Stimulated activated naive CD8-positive, alpha-beta T cell treated with anti-CD3 and anti-CD28 coated beads, Interleukin-15, amount 100 ng/mL, for 72 hours (primary cell): ENCODE results near the gene DUT.

Experiments
- ATAC-seq: fragments of 150-1000 bp; cut with Tn5 transposase; 2 replicates; pipeline ENCODE4 v1.10.0; 2021; ENCODE audit warnings: mild to moderate bottlenecking, moderate library complexity
- DNase-seq, 2 donors: peaks; one replicate each; pipeline ENCODE4 v3.0.0; 2021 to 2022
- H3K27ac Mint-ChIP-seq, 2 donors: one replicate each; pipeline ENCODE4 v1.8.0; 2022; ENCODE audit warnings: mild to moderate bottlenecking in 2 of 2, mixed read lengths in 2 of 2, moderate library complexity in 2 of 2
- H3K27me3 Mint-ChIP-seq: one replicate; pipeline ENCODE4 v1.8.0; 2022; ENCODE audit warnings: mixed read lengths
- H3K4me1 Mint-ChIP-seq: one replicate; pipeline ENCODE4 v1.8.0; 2022; ENCODE audit warnings: mild to moderate bottlenecking, mixed read lengths
- H3K4me3 Mint-ChIP-seq, 2 donors: one replicate each; pipeline ENCODE4 v1.8.0; 2022; ENCODE audit warnings: mild to moderate bottlenecking in 2 of 2, mixed read lengths in 2 of 2, moderate library complexity in 1 of 2
- H3K9me3 Mint-ChIP-seq, 2 donors: one replicate each; pipeline ENCODE4 v1.8.0; 2022; ENCODE audit warnings: mixed read lengths in 2 of 2

DUT gene

DNA sequence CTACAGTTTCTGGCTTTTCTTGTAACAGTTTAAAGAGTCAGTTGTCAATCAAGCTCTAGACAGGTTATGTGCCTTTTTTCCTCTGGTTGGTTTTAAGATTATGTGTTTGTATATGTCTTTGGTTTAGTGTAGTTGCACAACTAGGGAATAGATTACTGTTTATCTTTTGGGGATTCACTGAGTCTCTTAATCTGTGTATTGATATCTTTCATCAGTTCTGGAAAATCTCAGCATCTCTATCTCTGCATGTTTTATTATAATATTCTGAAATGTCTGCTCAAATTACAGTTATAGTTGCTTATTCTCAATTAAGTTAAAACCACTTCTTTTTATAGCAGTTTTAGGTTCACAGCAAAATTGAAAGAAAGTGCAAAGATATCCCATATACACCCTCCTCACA is 14.3 kb downstream of the DUT start:
- ATAC-seq (no peak), DNase-seq (no peak)
- no peaks in the 10 kb centered on the region for H3K27me3 Mint-ChIP-seq
- no peaks in the 10 kb centered on the region for H3K9me3 Mint-ChIP-seq
- no peak overlapping the region for H3K4me3 Mint-ChIP-seq
- H3K27ac Mint-ChIP-seq, result no peak overlapping the region
- H3K4me1 Mint-ChIP-seq, result no peaks in the 10 kb centered on the region

DNA sequence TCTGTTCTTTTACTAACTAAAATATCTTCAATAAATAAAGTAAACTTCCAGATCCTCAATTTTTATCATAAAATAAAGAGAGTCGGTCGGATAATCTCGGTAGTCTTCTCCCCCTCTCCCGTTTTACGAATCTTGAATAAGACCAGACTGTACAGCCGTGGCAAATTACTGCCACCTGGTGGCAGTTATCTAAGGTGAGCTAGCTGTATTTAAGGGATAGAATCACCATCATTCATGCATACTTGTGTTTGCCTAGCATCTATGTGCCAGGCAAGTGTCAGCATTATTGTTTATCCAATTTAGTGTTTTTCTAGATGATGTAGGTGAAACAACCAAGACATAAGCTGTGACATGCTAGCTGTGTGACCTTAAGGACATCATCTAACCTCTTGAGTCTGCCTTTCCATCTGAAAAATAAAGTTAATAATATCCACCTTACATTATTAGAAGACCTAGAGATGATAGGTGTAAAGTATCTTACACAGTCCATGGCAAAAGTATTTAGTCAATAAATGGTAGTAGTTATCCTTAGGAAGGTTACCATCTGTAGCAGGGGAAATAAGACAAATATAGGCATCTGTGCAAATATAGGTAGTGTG is 21.3 kb downstream of the DUT start:
- Mint-ChIP-seq H3K27ac (no peak overlapping the region), H3K27me3 (no peaks in the 10 kb centered on the region), H3K4me3 (peak overlapping the region in 1 of 2 donors; percentile 44), H3K4me1 (no peaks in the 10 kb centered on the region), H3K9me3 (no peaks in the 10 kb centered on the region)
- ATAC-seq (peak; percentile 84), DNase-seq (peak; percentile 32 to 54)

DNA sequence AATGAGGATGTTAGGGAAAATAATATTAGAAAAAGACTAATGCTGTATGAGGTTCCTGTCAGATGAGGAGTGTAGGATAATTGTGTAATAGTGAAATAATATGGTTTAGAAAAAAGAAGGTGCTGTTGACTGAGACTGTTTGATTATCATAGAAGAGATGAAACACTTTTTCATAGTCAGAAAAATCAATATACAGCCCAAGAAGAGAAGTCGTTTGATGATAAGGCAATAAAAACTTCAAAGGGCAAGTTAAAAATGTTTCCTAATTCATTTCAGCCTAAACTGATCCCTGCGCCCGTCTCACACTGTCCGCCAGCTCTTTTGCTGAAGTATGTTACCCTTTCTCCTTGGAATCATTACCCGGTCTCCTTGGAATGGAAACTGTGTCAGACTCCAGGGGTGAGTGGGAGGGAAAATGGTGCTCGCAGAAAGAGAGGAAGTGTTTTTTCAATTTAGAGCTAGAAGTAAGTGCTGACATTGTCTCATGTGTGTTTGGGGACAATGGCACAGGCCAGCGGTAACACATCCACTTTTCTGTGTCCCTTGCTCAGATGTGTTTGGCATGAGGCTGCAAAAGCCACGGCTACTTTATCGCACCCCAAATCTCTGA is 23.6 kb downstream of the DUT start:
- H3K9me3 Mint-ChIP-seq, result no peaks in the 10 kb centered on the region
- no peak overlapping the region for H3K4me3 Mint-ChIP-seq
- no peak for ATAC-seq
- no peaks in the 10 kb centered on the region for H3K27me3 Mint-ChIP-seq
- no peak overlapping the region for H3K27ac Mint-ChIP-seq
- H3K4me1 Mint-ChIP-seq, result no peaks in the 10 kb centered on the region
- DNase-seq, result no peak

DNA sequence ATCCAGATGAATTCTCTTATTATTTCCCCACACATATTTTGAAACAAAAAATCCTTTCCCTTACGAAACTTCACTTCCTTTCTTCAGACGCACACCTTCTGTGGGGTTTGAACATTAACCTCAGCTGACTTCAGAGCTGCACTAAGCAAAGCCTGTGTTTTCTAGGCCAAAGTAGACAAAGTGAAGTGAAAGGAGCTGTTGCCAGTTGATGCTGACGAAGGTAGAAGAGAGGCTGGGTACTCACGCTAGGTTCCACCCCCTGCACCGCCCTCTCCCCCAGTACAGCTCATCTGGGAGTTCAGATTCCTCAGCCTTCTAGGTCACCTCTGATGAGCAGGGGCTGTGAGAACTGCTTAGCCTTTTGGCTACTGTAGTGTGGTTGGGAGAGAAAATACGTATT is 24.1 kb downstream of the DUT start:
- Mint-ChIP-seq H3K27ac (no peak overlapping the region), H3K9me3 (no peaks in the 10 kb centered on the region), H3K4me3 (no peak overlapping the region), H3K27me3 (no peaks in the 10 kb centered on the region), H3K4me1 (no peaks in the 10 kb centered on the region)
- DNase-seq (no peak), ATAC-seq (no peak)

DNA sequence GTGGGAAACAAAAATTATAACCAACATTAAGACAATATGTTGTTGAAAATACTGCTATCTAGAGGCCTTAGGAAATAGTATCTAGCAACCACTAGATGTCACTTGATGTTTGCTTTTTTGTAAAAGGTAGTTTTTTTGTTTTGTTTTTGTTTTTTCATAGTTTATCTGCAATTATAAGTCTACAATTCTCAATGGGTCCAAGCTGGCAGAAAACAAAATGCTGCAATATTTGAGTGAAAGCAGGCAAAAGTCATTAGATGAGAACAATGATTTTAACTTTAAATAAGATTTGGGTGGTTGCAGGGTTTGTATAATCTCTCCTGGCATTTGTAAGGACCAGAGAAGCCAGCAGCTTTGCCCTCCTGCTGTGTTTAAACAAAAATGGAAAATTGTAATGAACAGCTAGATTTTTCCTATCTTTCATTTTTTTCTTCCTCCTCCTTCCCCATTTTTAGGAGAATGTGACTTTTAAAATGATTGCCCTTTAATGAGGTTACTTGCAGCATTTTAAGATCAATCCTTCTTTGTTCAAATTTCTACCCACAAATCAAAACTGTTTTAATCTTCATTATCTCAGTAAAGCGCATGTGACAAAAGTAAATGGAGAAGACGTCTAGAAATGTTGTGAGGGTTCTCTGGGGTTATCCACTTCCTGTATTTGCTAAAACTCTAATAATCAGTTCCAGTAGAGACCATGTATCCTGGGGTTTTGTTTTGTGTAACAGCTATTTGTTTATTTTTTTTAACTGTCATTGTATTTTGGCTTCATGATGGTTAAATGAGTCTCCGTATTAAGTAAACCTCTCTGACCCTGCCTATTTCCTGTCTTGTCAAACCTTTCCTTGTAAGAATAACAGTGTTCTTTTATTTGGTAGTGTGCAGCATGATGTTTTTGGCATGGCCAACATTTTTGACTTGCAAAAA is 27.3 kb downstream of the DUT start:
- Mint-ChIP-seq H3K4me3 (no peak overlapping the region), H3K27me3 (no peaks in the 10 kb centered on the region), H3K4me1 (no peaks in the 10 kb centered on the region), H3K27ac (peak overlapping the region in 1 of 2 donors; percentile 62), H3K9me3 (no peaks in the 10 kb centered on the region)
- no peak for ATAC-seq
- no peak for DNase-seq

DNA sequence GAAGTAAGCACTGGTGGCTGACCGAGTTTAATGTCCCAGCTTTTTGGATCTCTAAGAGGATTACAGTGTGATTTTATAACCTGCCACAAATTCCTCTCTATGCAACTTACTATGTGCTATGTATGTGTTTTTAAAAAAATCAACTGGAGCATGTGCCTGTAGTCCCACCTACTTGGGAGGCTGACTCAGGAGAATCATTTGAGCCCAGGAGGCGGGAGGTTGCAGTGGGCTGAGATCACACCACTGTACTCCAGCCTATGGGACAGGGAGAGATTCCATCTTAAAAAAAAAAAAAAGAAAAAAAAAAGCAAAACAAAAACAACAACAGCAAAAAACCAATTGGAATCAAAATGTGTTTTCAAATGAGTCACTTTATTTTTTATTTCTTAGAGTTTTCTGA is 29.6 kb downstream of the DUT start:
- DNase-seq, result no peak
- H3K9me3 Mint-ChIP-seq, result no peaks in the 10 kb centered on the region

DNA sequence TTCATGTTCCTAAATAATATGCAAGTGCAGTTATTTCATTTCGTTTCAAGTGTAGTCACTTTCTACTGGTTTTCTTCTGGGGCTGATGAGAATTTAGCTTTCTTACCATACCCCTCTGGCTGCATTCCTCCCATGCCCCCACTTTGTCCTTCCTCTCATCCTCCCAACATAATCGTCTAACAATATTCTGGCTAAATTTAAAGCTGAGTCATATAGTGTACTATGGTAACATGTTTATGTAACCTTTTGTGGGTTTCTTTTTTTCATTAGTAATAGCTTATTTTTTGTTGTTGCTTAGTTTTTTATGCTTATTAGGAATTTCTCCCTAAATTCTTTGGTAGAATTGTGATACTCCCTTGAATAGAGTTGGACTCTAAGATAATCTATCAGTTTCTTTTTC is 30.5 kb downstream of the DUT start:
- ATAC-seq, result no peak
- no peaks in the 10 kb centered on the region for H3K4me1 Mint-ChIP-seq
- no peak overlapping the region for H3K27ac Mint-ChIP-seq
- peaks cover 13% of the 10 kb centered on the region for H3K27me3 Mint-ChIP-seq
- no peak overlapping the region for H3K4me3 Mint-ChIP-seq
- DNase-seq, result no peak
- no peaks in the 10 kb centered on the region for H3K9me3 Mint-ChIP-seq

More for the DNA sequence above, 29.6 kb downstream of the DUT start:
- Mint-ChIP-seq H3K27ac (no peak overlapping the region), H3K4me3 (no peak overlapping the region), H3K27me3 (peaks cover 12% of the 10 kb centered on the region), H3K4me1 (no peaks in the 10 kb centered on the region)
- ATAC-seq, result no peak

DNA sequence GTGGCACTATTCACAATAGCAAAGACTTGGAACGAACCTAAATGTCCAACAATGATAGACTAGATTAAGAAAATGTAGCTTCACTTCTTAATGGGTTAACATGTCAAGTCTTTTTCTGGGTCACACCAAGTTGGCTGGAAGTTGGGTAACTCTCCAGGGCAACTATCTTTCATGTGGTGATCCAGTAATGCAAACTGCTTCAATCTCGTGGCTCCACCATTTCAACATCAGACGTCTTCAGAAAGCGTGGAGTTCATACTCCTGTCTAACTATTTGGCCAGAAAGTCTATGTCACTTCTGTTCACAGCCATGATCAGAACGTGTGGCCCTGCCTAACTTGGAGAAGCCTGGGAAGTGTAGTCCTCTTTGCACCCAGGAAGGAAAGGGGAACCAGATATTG is 32.2 kb downstream of the DUT start:
- peaks cover 25% of the 10 kb centered on the region for H3K27me3 Mint-ChIP-seq
- H3K4me3 Mint-ChIP-seq, result no peak overlapping the region
- no peaks in the 10 kb centered on the region for H3K4me1 Mint-ChIP-seq
- ATAC-seq, result no peak
- no peaks in the 10 kb centered on the region for H3K9me3 Mint-ChIP-seq
- DNase-seq, result no peak
- no peak overlapping the region for H3K27ac Mint-ChIP-seq

DNA sequence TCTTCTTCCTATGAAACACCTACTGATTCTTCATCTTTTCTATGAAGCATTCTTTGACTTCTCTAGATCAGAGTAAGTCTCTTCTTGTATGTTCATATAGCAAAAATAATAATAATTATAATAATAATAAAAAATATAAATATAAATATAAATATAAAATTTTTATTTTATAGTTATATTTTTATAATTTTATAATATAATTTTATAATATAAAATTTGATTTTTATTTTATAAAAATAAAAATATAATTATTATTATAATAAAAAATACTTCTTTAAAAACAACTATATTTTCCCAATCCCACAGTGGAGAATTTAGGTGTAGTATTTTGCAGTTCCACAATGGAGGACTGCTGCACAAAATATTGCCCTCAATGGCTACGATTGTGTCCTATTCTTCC is 34.3 kb downstream of the DUT start:
- no peaks in the 10 kb centered on the region for H3K9me3 Mint-ChIP-seq
- H3K4me3 Mint-ChIP-seq, result no peak overlapping the region
- no peaks in the 10 kb centered on the region for H3K4me1 Mint-ChIP-seq
- no peak overlapping the region for H3K27ac Mint-ChIP-seq
- H3K27me3 Mint-ChIP-seq, result peaks cover 25% of the 10 kb centered on the region
- no peak for ATAC-seq
- no peak for DNase-seq

DNA sequence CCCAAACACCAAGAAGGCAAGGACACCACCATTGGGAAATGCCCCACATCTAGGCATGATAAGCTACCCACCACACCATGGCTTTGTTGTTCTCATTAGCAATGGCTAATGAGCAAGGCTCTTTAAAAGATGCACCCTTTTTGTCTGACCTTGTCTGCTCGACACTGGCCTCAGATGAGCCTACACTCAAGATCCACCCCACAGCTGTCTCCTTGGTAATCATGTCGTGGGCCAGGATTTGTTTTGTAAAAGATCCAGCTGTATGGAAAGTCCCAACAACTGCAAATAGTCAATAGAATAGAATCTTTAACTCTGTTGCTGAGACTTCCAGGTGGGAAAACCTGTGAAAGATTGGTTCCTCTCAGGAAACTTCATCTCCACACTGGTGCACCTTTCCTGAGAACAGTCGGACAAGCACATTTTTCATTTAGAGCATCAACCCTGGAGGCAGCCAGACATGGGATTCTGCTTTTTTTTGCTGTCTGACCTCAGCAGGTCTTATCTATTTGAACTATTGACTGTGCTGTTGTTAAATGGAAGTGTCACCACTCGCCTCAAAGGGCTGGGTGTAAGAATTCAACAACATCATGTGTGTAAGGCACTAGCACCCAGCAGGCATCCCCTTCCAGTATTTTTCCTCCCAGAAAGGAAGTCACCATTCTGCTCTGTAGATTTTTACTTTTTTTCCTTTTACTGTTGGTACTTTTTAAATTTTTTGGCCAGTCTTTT is 35.5 kb downstream of the DUT start:
- Mint-ChIP-seq H3K9me3 (no peaks in the 10 kb centered on the region), H3K4me1 (no peaks in the 10 kb centered on the region), H3K4me3 (no peak overlapping the region), H3K27me3 (peaks cover 25% of the 10 kb centered on the region), H3K27ac (no peak overlapping the region)
- no peak for DNase-seq
- no peak for ATAC-seq

DNA sequence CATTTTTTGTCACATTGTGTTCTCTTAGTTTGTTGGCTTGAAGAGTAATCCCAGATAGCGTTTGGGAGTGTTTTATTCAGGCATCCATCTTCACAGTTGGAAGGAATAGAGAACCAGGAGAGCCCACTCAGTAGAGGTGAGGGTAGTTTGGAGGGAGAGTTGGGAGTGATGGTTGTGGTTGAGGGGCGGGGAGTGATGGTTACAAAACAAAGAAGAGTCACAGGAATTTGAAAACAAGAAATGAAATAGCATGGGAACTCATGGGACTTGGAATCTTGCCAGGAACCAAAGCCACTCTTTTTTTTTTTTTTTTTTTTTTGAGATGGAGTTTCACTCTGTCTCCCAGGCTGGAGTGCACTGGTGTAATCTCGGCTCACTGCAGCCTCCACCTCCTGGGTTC is 36.3 kb downstream of the DUT start:
- DNase-seq (no peak), ATAC-seq (no peak)
- Mint-ChIP-seq H3K9me3 (no peaks in the 10 kb centered on the region), H3K27me3 (peaks cover 25% of the 10 kb centered on the region), H3K27ac (peak overlapping the region in 1 of 2 donors; percentile 67), H3K4me1 (no peaks in the 10 kb centered on the region), H3K4me3 (no peak overlapping the region)

DNA sequence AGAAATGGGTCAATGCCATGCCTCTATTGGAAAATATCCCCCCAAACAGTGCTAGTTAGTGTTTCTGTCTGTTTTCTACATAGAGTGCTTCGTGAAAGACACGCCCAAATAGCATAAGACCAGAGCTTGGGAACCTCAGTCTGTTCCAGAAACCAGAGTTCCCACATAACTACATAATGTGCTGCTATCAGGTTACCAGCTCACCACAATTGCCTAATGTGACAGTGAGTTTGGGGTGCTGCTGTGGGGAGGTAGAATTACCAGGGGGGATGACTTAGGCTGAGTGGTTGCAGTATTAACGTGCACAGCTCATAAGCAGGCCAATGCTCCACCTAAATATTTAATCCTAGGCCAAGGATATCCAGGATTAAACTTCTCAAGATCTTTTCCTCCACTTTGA is 39.2 kb downstream of the DUT start:
- no peaks in the 10 kb centered on the region for H3K9me3 Mint-ChIP-seq
- peaks cover 30% of the 10 kb centered on the region for H3K27me3 Mint-ChIP-seq
- H3K27ac Mint-ChIP-seq, result no peak overlapping the region
- no peaks in the 10 kb centered on the region for H3K4me1 Mint-ChIP-seq
- DNase-seq (no peak), ATAC-seq (no peak)
- H3K4me3 Mint-ChIP-seq, result no peak overlapping the region

DNA sequence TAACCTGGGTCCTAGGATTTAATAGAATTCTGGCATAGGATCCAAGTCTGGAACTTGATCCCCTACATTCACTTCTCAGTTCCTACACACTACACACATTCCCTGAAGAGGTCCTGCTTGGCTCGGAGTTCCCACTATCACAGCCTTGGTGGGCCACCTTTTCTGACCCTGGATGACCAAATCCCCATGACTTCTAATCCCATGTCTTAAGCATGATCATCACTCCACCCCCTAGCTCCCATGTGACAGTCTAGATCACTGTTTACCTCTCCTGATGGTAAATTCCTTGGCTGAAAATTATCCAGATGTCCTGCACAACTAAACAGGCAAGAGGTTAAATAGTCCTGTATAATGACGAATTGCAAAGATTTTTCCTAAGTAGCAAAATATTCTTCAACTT is 40.3 kb downstream of the DUT start:
- Mint-ChIP-seq H3K9me3 (no peaks in the 10 kb centered on the region), H3K27ac (no peak overlapping the region), H3K27me3 (peaks cover 40% of the 10 kb centered on the region), H3K4me3 (no peak overlapping the region), H3K4me1 (no peaks in the 10 kb centered on the region)
- ATAC-seq (no peak), DNase-seq (no peak)

DNA sequence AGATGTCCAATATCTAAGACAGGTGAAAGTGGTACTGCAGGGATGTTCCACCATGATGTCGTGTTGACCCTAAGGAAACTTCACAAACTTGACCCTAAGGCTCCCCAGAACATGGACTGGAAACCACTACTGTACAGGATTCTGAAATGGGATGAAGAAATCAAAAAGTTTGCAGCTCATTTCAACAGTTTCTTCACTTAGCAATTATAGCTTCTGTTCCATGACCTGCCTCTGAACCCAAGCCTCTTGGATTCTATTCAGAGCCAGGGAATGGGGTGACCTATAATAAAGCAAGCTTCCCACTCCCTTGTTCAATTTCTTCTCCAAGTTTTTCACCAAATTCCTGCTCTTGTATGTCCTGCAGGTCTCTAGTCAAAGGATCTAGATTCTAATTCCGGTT is 40.7 kb downstream of the DUT start:
- Mint-ChIP-seq H3K27me3 (peaks cover 41% of the 10 kb centered on the region), H3K4me1 (no peaks in the 10 kb centered on the region), H3K4me3 (no peak overlapping the region), H3K9me3 (no peaks in the 10 kb centered on the region), H3K27ac (no peak overlapping the region)
- DNase-seq (no peak), ATAC-seq (no peak)

DNA sequence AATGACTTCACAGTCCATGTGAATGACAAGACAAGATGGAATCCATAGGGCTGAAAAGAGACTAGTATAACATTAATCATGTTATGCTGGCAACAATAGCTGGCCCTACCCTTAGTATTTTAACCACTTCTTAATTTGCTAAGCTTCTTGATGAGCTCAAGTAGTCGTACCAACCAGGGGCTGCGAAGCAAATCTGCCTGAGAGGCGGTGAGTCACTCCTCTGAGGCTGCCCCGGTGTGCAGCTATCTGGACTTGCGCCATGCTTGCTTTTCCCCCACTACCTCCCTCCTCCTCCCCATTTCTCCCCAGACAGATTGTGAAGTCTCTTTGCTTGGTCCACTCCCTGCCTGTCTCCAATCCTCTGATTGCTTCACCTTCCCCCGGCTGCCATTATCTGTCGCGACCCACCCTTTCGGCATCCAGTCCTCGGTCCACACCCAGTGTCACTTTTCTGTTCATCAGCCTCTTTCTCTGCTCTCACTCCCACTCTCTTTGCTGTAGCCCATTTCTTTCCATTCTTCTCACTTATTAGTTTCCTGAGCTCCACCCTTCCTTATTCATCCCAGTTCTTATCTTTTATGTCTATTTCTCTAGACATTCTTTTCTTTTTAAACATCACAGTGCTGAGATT is 42.7 kb downstream of the DUT start:
- Mint-ChIP-seq H3K27me3 (peaks cover 34% of the 10 kb centered on the region), H3K4me1 (no peaks in the 10 kb centered on the region), H3K9me3 (peaks cover 0 to 9% of the 10 kb centered on the region in 2 donors), H3K27ac (no peak overlapping the region), H3K4me3 (no peak overlapping the region)
- no peak for ATAC-seq
- no peak for DNase-seq
